ENCODE data around the gene BTRC. TPM values are rescaled to one million over a fixed set of nuclear protein-coding genes. Genes with fewer than 3 reads are reported as not detected.
"Not testable (repeated sequence)": the region's sequence is repeated elsewhere in the genome, so short reads cannot be mapped to it uniquely, and the experiment has no call there.

Gene BTRC
- total RNA-seq, 6 experiments from 2014 or later = 4.8 to 8.4 (median 6.5) TPM

DNA sequence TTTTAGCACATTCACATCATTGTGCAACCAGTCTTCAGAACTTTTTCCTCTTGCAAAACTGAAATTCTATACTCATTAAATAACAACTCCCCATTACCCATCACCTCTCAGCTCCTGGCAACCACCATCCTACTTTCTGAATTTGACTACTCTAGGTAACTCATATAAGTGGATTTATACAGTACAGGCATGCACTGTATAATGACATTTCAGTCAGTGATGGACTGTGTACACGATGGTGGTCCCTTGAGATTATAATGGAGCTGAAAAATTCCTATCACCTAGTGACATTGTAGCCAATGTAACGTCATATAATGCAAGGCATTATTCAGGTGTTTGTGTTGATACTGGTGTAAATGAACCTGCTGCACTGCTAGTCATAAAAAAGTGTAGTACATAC, 60.1 kb downstream of the BTRC start:
- Histone ChIP-seq H3K27me3 (no peaks in the 10 kb centered on the region), H3K4me1 (no peaks in the 10 kb centered on the region), H3K36me3 (no peaks in the 10 kb centered on the region), H3K27ac (no peak overlapping the region), H3K4me3 (no peak overlapping the region), H3K9me3 (peaks cover 0 to 4% (median 0%) of the 10 kb centered on the region in 4 donors)
- intact Hi-C loops (cut with DNase I) = no loop called here
- no peak for ATAC-seq
- WGBS (ENCODE audit: insufficient coverage, low coverage, low lambda C conversion rate, missing lambda C conversion rate) = 60% methylated on average over 2 of the region's 2 CpGs
- TF ChIP-seq, protein P1, sequence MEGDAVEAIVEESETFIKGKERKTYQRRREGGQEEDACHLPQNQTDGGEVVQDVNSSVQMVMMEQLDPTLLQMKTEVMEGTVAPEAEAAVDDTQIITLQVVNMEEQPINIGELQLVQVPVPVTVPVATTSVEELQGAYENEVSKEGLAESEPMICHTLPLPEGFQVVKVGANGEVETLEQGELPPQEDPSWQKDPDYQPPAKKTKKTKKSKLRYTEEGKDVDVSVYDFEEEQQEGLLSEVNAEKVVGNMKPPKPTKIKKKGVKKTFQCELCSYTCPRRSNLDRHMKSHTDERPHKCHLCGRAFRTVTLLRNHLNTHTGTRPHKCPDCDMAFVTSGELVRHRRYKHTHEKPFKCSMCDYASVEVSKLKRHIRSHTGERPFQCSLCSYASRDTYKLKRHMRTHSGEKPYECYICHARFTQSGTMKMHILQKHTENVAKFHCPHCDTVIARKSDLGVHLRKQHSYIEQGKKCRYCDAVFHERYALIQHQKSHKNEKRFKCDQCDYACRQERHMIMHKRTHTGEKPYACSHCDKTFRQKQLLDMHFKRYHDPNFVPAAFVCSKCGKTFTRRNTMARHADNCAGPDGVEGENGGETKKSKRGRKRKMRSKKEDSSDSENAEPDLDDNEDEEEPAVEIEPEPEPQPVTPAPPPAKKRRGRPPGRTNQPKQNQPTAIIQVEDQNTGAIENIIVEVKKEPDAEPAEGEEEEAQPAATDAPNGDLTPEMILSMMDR (IDR thresholded peaks at IDR 0.05) = no peak
- TF ChIP-seq POLR2A (IDR thresholded peaks at IDR 0.05) = no peak
- no peak for DNase-seq

DNA sequence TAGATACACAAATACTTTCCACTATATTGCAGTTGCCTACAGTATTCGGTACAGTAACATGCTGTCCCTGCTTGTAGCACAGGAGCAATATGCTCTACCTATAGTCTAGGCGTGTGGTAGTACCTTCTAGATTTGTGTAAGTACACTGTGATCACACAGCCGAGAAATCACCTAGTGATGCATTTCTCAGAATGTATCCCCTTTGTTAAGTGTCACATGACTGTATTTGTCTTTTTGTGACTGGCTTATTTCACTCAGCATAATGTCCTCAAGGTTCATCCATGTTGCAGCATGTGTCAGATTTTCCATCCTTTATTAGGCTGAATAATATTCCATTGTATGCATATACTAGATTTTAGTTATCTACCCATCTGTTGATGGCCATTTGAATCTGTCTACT, 61.9 kb downstream of the BTRC start:
- WGBS (ENCODE audit: insufficient coverage, low coverage, low lambda C conversion rate, missing lambda C conversion rate) = 90% methylated on average over 3 of the region's 3 CpGs
- no peak for DNase-seq
- peaks cover 0 to 4% (median 0%) of the 10 kb centered on the region in 4 donors for H3K9me3 ChIP-seq
- intact Hi-C loops (cut with DNase I) = no loop called here
- no peaks in the 10 kb centered on the region for H3K36me3 ChIP-seq
- no peak overlapping the region for H3K27ac ChIP-seq
- no peak for ATAC-seq
- H3K27me3 ChIP-seq = no peaks in the 10 kb centered on the region
- no peak overlapping the region for H3K4me3 ChIP-seq
- TF ChIP-seq, protein P1 (IDR thresholded peaks at IDR 0.05) = no peak
- TF ChIP-seq POLR2A (IDR thresholded peaks at IDR 0.05) = no peak
- H3K4me1 ChIP-seq = no peaks in the 10 kb centered on the region

DNA sequence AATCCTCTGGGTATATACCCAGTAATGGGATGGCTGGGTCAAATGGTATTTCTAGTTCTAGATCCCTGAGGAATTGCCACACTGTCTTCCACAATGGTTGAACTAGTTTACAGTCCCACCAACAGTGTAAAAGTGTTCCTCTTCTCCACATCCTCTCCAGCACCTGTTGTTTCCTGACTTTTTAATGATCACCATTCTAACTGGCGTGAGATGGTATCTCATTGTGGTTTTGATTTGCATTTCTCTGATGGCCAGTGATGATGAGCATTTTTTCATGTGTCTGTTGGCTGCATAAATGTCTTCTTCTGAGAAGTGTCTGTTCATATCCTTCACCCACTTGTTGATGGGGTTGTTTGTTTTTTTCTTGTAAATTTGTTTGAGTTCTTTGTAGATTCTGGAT, 68.0 kb downstream of the BTRC start:
- 50% methylated on average over 1 of the region's 1 CpG for WGBS (ENCODE audit: insufficient coverage, low coverage, low lambda C conversion rate, missing lambda C conversion rate)
- DNase-seq = not testable (repeated sequence)

DNA sequence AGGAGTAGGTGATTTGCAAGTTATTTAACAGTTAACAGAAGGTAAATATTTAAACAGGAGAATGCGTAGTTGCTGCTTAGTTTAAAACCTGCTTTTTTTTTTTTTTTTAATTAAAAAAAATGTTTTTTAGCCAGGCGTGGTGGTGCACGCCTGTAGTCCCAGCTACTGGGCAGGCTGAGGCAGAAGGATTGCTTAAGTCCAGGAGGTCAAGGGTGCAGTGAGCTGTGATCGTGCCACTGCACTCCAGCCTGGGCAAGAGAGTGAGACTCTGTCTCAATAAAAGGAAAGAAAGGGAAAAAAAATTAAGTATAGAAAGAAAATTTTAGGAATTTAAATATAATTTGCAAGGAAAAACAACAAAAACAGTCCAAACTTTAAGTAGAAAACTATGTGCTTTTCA, 71.6 kb downstream of the BTRC start:
- Histone ChIP-seq H3K4me3 (no peak overlapping the region), H3K4me1 (no peaks in the 10 kb centered on the region), H3K36me3 (no peaks in the 10 kb centered on the region), H3K27ac (no peak overlapping the region), H3K27me3 (no peaks in the 10 kb centered on the region), H3K9me3 (no peaks in the 10 kb centered on the region)
- intact Hi-C loops (cut with DNase I) = no loop called here
- WGBS (ENCODE audit: insufficient coverage, low coverage, low lambda C conversion rate, missing lambda C conversion rate) = 73% methylated on average over 4 of the region's 4 CpGs
- TF ChIP-seq, protein P1 (IDR thresholded peaks at IDR 0.05) = no peak
- no peak for TF ChIP-seq POLR2A (IDR thresholded peaks at IDR 0.05)
- ATAC-seq = no peak
- DNase-seq = no peak

More for the DNA sequence above, 68.0 kb downstream of the BTRC start:
- ATAC-seq; H3K4me3 ChIP-seq; H3K4me1 ChIP-seq; intact Hi-C loops (cut with DNase I); H3K27me3 ChIP-seq; H3K27ac ChIP-seq; H3K36me3 ChIP-seq; H3K9me3 ChIP-seq: not testable (repeated sequence)

DNA sequence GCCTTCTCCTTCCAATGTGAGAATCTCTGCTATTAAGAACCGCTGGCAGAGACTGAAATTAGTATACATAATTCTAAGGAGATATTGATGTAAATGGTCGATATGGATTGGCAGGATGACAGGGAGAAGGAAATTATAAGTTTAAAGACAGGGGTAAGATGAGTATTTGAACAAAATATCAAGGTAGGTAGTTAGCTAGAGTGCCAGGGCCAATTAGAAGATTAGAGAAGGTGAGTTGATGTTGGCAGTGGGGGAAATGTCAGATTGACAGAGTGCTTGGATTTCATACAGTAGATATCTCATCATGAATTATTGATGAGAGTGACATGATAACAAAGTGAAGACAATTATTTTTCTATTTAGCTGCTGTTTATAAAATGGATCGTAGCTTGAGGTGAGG, 74.1 kb downstream of the BTRC start:
- 85% methylated on average over 3 of the region's 3 CpGs for WGBS (ENCODE audit: insufficient coverage, low coverage, low lambda C conversion rate, missing lambda C conversion rate)
- H3K27ac ChIP-seq = no peak overlapping the region
- no peak for DNase-seq
- H3K4me3 ChIP-seq = no peak overlapping the region
- H3K27me3 ChIP-seq = no peaks in the 10 kb centered on the region
- H3K36me3 ChIP-seq = no peaks in the 10 kb centered on the region
- no peak for ATAC-seq
- intact Hi-C loops (cut with DNase I) = no loop called here
- H3K9me3 ChIP-seq = no peaks in the 10 kb centered on the region
- no peaks in the 10 kb centered on the region for H3K4me1 ChIP-seq
- TF ChIP-seq POLR2A (IDR thresholded peaks at IDR 0.05) = no peak
- TF ChIP-seq, protein P1 (IDR thresholded peaks at IDR 0.05) = no peak

Data from right lobe of liver (tissue), 6 donors.